Erythroblast (primary cell): ENCODE data around the gene PRMT3.

Source experiments
- GATA1 ChIP-seq: IDR thresholded peaks from 2 replicates; pipeline ENCODE4 v1.6.1; 2011; ENCODE audit warnings: low read depth, mild to moderate bottlenecking, control low read depth, low read length, moderate library complexity
- POLR2A ChIP-seq: IDR thresholded peaks from 2 replicates; pipeline ENCODE4 v1.6.1; 2011; ENCODE audit warnings: mild to moderate bottlenecking, low read length

DNA sequence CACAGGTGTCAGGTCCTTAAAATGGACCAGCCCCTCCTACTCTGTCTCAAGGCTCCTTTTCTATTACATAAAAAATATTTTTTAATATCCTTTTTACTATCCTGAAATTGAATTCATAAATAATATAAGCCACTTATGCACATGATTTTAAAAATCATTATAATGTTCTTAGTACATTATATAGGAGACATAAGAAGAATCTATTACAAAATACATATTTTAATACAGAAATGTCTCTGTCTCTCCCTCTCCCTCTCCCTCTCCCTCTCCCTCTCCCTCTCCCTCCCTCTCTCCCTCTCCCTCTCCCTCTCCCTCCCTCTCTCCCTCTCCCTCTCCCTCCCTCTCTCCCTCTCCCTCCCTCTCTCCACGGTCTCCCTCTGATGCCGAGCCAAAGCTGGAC, 159.9 kb downstream of the PRMT3 start:
- TF ChIP-seq POLR2A (no peak), GATA1 (no peak)
